HG02884 (cell line): ENCODE results near the gene RCAN1.
A peak's percentile ranks its signal among the peaks of the same experiment; 100 is the strongest.

ENCODE experiments used
- ATAC-seq: cut with Tn5 transposase; IDR thresholded peaks from one replicate; pipeline ENCODE4 v1.9.1; 2021; ENCODE audit warnings: mild to moderate bottlenecking, moderate library complexity; ENCODE audit not compliant: unreplicated experiment

Gene RCAN1

DNA sequence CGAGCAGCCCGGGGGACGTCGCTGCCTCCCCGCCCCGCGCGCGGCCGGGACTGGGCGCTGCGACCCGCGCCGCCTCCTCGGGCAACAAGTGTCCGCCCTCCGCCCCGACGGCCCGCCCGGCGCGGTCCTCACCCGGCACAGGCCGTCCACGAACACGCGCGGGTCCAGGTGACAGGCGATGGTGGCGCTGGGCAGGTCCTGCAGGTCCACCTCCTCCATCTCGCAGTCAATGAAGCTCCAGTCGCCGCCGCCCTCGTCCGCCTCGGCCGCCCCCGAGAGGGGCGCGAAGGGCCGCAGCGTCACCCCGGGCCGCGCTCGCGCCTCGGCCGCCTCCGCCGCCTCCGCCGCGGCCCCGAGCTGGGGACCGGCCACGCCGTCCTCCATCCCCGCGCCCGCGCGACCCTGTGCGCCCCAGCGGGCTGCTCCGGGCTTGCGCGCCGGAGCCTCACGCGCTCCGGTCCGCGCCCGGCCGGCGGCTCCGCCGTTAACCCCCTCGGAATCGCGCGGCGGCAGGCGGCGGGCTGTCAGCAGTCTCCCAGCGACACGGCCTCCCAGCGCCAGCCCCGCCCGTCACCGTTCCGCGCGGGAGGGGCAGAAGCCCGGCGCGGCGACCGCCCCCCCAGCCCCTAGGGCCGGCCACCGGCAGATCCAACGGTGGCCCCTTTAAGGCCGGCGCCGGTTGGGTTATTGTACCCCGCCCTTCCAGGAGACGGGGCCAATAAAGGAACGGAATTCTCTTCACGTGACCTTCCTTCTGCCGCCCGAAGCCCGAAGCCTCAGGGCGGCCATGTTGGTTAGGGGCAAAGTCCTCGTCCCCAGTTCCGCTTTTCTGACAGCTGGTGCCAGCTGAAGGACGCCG lies at the start of gene RCAN1:
Gene RCAN1 (minus strand): TSS at position 486 of the 859 bp plus-strand sequence. CDS start 102 bp downstream, at position 384.
- ATAC-seq: peak; percentile 93

DNA sequence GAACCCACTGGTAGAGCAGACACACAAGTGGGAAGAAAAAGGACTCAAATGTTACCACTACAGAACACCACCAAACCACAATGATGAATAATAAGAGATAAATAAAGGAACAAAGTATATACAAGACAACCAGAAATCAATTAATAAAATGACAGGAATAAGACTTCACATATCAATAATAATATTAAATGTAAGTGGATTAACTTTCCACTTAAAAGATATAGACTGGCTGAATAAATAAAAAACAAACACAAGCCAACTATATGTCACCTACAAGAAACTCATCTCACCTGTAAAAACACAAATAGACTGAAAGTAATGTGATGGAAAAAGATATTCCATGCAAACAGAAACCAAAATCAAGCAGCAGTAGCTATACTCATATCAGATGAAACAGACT lies 46.9 kb upstream of the RCAN1 start:
- no peak for ATAC-seq

DNA sequence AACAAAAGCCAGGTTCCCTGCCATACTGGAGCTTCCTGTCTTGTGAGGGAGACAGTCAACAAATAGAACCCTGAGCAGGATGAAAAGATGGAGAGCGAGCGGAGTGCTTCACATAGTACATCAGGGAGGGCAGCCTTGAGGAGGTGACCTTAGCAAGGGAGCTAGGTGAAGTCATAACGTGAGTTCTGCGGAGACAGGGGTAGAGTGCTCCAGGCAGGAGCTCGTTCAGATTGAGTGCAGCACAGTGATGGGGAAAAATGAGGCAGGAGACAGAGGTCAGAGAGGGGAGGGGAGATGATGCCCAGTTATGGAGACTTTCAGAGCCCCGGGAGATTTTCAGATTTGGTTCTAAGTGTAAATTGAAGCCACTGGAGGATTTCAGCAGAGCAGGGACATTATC lies 38.6 kb upstream of the RCAN1 start:
- no peak for ATAC-seq

DNA sequence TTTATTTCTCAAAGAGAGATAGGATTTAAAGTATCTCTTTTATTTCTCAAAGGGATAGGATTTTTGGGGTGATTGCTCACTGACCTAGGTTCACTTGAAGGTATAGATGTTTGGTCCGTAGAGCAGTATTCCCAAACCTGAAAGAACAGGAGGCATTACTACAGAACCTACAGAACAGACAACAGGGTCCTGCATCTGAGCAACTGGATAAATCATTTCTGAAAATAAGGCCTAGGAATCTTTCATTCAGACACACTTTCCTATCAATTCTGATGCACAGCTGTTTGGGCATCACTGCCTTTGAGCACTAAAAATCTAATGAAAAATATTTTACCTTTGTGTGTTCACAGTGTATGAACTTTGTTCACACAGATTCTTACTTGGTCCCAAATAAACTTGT lies 36.7 kb upstream of the RCAN1 start:
- ATAC-seq: no peak

DNA sequence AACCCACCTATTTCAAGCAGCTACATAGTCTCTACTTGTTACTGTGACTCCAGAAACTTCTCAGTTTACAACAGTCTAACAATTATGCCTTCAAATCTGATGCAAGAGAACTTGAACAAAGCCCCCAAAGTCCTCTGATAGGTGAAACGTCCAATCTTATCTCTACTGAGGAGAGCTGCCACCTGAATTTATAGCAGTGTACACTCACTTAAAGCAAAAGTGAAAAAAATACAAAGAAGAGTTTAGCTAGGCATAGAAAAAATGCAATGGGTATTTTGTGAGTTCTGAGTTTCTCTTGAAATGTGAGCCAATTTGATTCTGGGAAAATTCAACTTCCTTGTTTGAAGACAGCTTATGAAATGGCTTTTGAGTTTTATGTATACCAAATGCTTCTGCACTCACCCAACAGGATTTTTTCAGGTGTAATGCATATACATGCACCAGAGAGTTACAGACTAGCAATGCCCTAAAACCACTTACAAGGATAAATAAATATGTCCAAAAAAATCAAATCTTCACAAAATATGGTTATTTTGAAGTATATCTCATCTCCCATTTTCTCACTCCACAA lies 36.0 kb upstream of the RCAN1 start:
- ATAC-seq: no peak

DNA sequence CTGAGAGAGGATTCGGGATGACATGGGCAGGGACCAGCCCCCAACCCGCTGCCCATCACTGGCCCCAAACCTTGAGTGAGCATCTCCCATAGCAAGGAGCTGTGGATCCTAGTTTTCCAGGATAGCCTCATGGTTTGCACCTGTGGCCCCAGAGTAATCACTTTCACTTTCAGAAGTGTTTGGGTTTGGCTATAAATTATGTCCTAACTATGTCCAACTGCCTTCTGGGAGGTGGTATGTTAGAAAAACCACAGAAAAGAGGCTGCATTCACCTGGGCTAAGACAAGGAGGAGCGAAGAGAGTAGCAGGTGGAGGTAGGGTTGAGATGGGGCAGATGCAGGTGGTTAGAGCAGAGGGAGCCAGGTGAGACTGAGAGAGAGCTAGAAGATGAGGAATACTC lies 34.5 kb upstream of the RCAN1 start:
- ATAC-seq: no peak

DNA sequence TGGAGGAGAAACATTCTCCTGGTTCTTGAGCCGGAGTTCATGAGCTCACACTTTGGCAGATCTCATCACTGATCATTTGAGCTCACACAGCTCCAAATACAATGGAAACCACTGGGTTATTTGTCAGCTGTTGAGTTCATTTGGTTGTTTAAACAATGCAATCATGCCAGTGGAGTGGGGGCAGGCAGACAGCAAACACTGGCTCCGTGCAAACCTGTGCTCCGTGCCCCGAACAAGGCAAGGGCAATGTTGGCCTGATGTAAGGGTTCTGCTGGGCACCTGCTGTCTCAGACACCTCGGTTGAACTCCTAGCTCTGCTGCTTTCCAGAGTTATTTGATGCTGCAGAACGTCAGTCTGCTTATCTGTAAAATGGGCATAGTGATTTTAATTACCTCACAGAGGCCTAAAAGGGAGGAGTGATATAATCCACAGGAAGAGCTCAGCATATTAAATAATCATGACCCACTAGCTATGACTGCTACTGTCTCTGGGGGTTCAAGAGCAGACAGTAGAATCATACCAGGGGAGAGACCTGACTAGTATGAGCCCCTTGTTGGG lies 33.9 kb upstream of the RCAN1 start:
- ATAC-seq: no peak

DNA sequence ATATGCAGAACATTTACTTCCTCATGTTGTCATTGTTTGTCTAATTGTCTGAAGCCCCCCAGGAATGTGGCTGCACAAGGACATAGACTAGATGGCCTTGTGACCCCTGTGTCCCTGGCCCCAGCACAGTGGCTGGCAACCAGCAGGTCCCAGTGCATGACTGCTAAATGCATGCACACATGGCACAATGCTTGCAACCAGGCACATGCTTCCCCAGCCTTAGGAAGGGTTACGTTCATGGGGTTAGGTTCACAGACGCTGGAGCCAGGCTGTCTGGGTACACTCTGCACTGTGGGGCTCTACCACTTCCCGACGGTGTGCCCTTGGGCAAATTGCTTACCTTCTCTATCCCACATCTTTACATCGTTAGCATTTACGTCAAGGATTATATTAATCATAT lies 32.6 kb upstream of the RCAN1 start:
- no peak for ATAC-seq

DNA sequence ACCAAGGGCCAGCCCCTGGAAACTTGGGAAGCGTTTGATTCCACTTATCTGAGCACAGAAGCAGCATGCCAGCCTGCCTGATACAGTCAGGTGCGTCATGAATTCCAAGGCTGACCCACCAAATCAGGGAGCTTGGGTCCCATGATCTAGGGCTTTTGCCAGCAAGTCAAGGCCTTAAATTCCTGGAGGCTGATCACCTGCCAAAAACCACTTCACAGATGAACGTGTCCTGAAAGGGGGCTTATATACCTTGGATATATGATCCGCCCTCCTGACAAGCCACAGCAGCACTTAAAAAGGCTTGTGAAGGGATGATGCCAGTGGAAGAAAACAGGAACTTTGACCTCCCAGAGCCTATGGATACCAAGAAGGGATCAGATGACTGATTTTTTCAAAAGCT lies 29.9 kb upstream of the RCAN1 start:
- ATAC-seq: no peak

DNA sequence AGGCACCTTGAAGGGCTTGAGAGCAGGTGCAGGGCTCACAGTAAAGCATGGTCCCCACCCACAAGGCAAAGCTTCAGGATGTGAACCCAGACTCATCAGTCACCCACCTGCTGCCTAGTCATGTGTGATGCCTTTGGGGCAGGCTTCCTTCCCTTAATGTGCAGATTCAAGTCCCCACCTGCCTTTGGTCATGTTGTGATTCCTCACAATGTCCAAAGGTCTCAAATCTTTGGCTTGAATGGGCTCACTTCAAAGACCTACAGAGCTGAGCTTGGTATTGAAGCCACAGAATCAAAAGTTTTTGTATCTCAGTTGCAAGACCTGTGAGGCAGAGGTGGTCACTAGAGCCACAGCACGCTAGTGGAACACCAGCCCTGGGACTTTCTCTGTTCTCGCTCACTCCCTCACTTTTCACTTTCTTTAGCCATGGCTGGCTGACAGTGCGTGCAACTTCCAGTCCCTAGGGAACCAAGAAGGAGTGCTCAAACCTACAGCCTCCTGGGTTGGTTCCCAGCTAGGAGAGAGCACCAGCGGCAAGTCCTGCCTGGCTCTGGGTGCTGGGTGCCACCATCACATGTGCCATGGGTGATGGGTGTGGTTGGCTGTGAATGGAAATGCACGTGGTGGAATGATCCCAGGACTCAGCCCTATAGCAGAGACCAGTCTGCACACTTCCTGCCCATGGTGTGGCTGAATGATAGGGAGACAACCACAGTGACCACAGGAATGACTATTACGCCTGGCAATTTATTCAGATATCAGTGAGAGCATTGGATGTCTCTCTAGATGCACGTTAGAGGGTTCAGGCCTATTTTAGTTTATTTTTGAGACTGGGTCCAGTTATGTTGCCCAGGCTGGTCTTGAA lies 27.5 kb upstream of the RCAN1 start:
- peak; percentile 46 for ATAC-seq

DNA sequence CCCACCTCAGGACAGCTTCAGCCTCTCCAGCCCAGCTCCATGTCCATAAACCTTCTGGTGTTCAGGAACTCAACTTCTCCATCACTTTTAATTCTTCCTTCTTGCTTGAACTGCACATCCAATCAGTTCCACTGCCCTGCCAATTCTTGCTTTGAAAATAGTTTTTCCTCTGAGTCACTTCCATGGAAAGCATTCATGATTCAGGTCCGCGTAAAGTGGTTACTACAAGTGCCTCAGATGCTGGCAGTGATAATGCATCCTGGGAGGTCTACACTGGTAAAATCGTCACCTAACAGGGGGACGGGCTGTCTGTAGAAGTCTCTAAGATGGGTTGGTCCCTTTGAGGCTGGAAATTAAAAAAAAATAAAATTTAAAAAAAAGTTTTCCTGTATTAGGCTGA lies 25.9 kb upstream of the RCAN1 start:
- ATAC-seq: no peak

DNA sequence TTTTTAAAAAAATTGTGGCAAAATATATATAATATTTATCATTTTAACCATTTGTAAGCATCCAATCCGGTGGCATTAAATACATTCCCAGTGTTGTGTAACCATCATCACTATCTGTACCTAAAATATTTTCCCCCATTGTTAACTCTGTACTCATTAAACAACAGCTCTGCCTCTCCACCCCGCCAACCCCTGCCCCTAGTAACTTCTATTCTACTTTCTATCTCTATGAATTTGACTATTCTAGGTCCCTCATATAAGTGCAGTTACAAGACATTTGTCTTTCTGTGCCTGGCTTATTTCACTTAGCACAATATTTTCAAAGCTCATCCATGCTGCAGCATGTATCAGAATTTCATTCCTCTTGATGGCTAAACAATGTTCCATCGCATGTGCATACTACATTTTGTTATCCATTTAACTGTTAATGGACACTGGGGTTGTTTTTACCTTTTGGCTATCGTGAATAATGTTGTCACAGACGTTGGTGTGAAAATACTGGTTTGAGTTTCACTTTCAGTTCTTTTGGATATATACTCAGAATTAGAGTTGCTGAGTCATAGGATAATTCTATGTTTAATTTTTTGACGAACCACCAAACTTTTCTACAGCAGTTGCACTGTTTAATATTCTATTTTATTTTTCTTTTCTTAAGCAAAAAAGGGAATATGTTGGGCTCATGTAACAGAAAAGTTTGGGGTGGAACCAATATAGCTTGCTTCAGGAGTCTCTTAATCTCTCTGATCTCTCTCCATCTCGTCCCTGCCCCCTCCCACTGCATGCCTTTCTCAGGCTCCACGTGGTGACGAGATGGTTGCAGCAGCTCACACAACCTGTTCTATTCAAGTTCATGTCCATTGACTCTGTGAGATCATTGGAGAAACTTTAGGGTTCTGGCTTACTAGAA lies 25.2 kb upstream of the RCAN1 start:
- ATAC-seq: peak; percentile 37

DNA sequence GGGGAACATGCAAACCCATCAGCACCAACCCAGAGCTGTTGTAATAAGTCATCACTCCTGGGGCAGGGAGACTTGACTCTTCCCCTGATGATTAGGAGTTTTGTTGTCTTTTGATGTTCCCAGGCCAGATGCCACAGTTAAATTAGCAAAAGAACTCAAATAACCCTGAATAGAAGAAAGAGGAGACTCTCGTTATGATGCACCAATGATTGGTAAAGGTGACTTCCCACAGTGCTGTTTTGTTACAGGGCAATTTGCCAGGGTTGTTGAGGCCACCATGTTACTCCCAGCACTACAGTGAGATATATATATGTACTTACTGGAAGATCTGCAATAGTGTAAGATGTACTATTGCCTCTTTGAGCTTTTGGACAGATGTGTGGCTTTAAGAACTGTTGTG lies 24.3 kb upstream of the RCAN1 start:
- no peak for ATAC-seq

DNA sequence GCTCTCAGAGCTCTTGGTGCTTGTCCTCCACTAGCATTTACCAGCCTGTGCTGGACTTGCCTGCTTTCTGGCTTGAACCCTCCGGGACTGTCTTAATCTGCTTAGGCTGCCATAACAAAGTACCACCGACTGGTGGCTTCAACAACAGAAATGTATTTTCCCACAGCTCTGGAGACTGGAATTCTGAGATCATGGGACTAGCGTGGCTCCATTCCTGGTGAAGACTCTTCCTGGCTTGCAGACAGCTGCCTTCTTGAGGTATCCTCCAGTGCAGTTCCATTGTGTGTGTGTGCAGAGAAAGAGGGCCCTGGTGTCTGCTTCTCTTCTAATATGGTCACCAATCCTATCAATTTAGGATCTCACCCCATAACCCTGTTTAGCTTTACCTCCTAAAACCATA lies 22.0 kb upstream of the RCAN1 start:
- ATAC-seq: no peak

DNA sequence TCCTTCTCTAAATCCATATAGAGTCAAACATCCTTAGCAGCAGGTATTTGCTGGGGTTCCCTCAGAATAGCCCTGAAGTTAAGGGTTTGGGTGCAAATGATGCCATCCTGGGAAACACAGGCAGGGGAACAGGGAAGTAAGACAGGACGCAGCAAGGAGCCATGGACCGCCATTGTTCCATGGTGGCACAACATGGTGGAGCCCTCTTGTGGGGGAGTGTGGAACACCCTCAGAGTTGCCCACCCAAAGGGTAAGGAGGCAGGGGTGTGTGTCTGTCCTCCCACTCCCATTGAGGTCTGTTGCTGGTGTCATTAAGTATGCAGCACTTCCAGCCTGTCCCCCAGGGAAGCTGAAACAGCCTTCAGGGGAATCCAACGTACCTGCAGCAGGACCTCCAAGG lies 20.4 kb upstream of the RCAN1 start:
- no peak for ATAC-seq

DNA sequence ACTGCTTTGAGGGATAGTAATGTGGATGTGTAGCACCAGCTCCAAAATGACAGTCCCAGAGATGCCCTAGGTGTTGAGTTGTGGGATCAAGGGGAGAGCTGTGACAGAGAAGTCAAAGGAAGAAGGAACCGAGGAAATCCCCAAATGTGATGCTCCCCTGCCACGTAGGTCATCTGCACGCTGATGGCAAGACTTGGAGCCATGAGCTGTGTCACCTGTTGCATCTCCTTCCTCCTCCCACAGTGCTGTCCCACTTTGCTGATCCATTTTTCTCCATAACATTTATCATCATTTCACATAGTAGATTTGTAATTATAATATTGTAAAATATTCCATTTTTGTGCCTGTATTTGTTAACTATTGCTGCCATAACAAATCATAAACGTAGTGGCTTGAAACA lies 17.6 kb upstream of the RCAN1 start:
- ATAC-seq: no peak

DNA sequence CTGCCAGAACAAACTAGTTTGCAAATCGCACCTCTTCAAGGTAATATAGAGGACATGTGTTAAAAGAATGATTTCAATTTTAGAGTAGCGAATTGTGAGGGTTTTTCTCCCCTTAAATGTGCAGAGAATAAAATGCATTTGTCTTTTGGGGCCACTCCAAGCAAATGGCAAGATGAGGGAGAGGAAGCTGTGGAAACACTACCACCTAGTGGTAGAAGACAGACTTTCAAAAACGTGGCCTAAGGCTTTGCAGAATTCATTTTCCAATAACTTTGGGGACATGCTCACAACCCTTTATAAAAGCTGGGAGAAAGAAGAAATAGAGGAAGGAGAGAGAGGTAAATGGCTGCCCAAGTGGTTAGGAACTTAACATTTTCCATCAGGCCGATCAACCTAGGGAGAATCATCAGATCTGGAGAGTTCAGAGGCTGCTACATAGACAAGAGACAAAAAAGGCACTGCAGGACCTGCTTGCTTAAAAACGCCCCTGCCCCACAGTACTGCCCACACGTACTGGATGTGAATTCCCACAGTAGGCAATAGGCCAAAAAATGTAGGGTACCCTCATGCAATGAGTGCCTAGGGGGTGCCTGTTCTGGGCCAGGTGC lies 15.7 kb upstream of the RCAN1 start:
- ATAC-seq: no peak

DNA sequence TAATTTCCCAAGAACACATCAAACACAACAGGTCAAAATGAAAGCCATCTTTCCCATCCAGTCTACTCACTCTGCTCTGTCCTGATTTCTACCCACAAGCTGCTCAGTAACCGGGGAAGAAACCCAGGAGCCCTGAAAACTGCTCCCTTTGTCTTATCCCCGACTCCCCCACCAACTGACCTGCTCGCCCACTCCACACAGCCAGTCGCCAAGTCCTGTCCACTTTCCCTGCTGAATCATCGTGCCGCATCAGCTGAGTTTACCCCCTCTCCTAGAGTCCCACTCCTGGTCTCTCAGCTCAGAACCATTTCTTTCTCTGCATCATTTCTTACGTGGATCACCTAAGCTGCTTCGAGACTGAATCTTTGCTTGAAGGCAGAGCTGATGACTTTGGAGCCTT lies 11.2 kb upstream of the RCAN1 start:
- ATAC-seq: no peak

DNA sequence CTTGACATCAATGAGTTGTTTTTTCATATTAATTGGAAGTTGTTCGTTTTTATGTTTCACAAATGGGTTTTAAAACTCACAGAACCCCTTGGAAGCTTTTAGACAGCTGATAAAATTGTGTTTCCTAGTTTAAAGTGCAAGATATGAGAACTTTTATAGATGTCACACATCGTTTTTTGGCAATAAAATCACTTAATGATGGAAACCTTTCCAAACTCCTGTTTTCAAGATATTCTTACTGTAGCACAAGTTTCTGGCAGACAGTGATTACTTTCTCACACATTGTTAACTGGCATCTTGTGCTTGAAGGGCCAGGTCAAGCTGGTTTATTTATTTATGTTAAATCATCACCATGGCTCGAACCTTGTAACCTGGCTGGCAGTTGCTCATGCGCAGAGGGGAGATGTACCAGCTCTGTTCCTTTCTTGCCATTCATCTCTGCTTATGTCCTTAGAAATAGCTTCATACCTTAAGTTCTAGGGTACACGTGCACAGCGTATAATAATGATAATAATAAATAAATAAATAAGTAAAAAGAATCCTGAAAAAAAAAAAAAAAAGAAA lies 10.2 kb upstream of the RCAN1 start:
- no peak for ATAC-seq

DNA sequence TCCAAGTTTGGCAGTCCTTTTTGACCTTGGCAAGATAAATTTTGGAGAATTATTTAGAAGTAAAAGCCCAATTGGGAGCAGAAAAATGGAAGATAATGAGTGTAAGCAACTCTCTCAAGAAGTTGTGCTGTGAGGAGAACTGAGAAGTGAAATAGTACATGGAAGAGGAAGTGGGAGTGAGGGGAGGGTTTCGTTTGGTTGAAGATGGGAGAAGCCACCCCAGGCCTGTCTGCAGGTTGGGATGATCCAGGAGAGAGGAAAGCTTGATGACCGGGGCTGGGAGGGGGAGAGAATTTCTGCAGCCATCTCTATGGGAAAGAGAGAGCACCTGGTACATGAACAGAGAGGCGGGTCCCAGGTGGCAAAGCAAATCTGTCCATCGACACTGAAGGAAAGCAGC lies 8.6 kb upstream of the RCAN1 start:
- ATAC-seq: no peak
